HCT116 (cell line): Measurements from ENCODE around the gene ABCA9. TPM values are rescaled to one million over a fixed set of nuclear protein-coding genes. Genes with fewer than 3 reads are reported as not detected.

Experiments
- ATAC-seq: fragments of 200-7000 bp; cut with Tn5 transposase; 2 replicates; pipeline ENCODE4 v1.9.1; 2020; ENCODE audit warnings: mild to moderate bottlenecking, moderate library complexity
- BruUV-seq: library from RNA; stranded (reverse); fragments of 400-500 nt; replicated peaks from 2 replicates; lab custom pipeline; 2021; lab: Mats Ljungman, UMichigan
- CTCF ChIA-PET: fragments of 300-600 bp; sonication (Branson Sonifier 250); formaldehyde crosslinking; loops from one replicate; lab custom pipeline; 2021; ENCODE audit warnings: antibody characterized with exemption; lab: Charles Lee
- POLR2A ChIA-PET: fragments of 300-600, 350-600 bp; sonication (Branson Sonifier 250); formaldehyde crosslinking; loops from one replicate; lab custom pipeline; 2021; ENCODE audit warnings: antibody characterized with exemption; lab: Charles Lee
- RAD21 ChIA-PET, 2 experiments: fragments of 300-600 bp; sonication (Branson Sonifier 250); formaldehyde crosslinking; loops; one replicate each; lab custom pipeline; 2023; ENCODE audit warnings: low total read pairs in 2 of 2; ENCODE audit not compliant: uncharacterized antibody in 2 of 2, unreplicated experiment in 2 of 2, low non-redundant PET in 1 of 2; lab: Charles Lee
- DNase-seq: peaks from one replicate; pipeline ENCODE4 v3.0.0-alpha.2; 2010; ENCODE audit warnings: low read depth, low spot score
- H2AFZ ChIP-seq: fragments of 200-600 bp; shearing (Covaris generic), sonication (generic); 2 replicates; pipeline ENCODE4 v1.6.1; 2017; ENCODE audit warnings: low read depth, mixed run types, mixed read lengths, antibody characterized with exemption, low read length; ENCODE audit not compliant: poor library complexity, severe bottlenecking
- H3K27ac ChIP-seq: 2 replicates; pipeline ENCODE4 v1.5.1; 2012; ENCODE audit warnings: low read depth, low read length
- H3K27me3 ChIP-seq: fragments of 200-600 bp; sonication (generic); 2 replicates; pipeline ENCODE4 v1.6.1; 2016; ENCODE audit warnings: mixed run types, low read length, mixed read lengths; ENCODE audit not compliant: insufficient read depth
- H3K36me3 ChIP-seq, 2 experiments: fragments of 200-500 bp in 1 of 2; fragments of 200-600 bp in 1 of 2; sonication (Bioruptor generic) in 1 of 2; sonication (generic) in 1 of 2; 2 replicates each; pipeline versions ENCODE4 v1.5.1 to v1.6.1; 2014 to 2016; ENCODE audit warnings: low read length in 2 of 2, inconsistent platforms in 1 of 2, mixed read lengths in 1 of 2, mixed run types in 1 of 2; ENCODE audit not compliant: insufficient read depth in 2 of 2, control insufficient read depth in 1 of 2
- H3K4me1 ChIP-seq, 2 experiments: fragments of 200-600 bp in 1 of 2; sonication (generic) in 1 of 2; 2 replicates each; pipeline versions ENCODE4 v1.5.1 to v1.6.1; 2012 to 2017; ENCODE audit warnings: low read length in 2 of 2, inconsistent platforms in 1 of 2, mild to moderate bottlenecking in 1 of 2, mixed read lengths in 1 of 2, mixed run types in 1 of 2, moderate library complexity in 1 of 2; ENCODE audit not compliant: insufficient read depth in 2 of 2, control insufficient read depth in 1 of 2
- H3K4me2 ChIP-seq: fragments of 200-600 bp; sonication (generic); 2 replicates; pipeline ENCODE4 v1.6.1; 2017; ENCODE audit warnings: mixed run types, low read length, mixed read lengths
- H3K4me3 ChIP-seq, 2 experiments: fragments of 200-600 bp in 1 of 2; sonication (generic) in 1 of 2; replicated peaks in 1 of 2; 2 replicates each; pipeline ENCODE4 v1.5.1; 2011 to 2016; ENCODE audit warnings: low read length in 2 of 2, control low read depth in 1 of 2, low read depth in 1 of 2, mild to moderate bottlenecking in 1 of 2, mixed read lengths in 1 of 2, mixed run types in 1 of 2
- H3K79me2 ChIP-seq: fragments of 200-600 bp; sonication (generic); 2 replicates; pipeline ENCODE4 v1.6.1; 2017; ENCODE audit warnings: mild to moderate bottlenecking, mixed run types, low read length, moderate library complexity, mixed read lengths; ENCODE audit not compliant: insufficient read depth
- H3K9ac ChIP-seq: fragments of 200-600 bp; sonication (generic); 2 replicates; pipeline ENCODE4 v1.6.1; 2016; ENCODE audit warnings: low read length, mixed read lengths
- H3K9me2 ChIP-seq: fragments of 200-600 bp; sonication (generic), shearing (Covaris generic); 2 replicates; pipeline ENCODE4 v1.6.1; 2017; ENCODE audit warnings: mixed run types, mild to moderate bottlenecking, moderate library complexity; ENCODE audit not compliant: insufficient read depth
- H3K9me3 ChIP-seq, 2 experiments: fragments of 200-500 bp in 1 of 2; fragments of 200-600 bp in 1 of 2; sonication (Bioruptor generic) in 1 of 2; sonication (generic) in 1 of 2; 2 replicates each; pipeline ENCODE4 v1.6.1; 2014 to 2017; ENCODE audit warnings: low read length in 2 of 2, mixed read lengths in 2 of 2, inconsistent platforms in 1 of 2, low read depth in 1 of 2, mild to moderate bottlenecking in 1 of 2, mixed run types in 1 of 2, moderate library complexity in 1 of 2; ENCODE audit not compliant: control insufficient read depth in 1 of 2, insufficient read depth in 1 of 2
- H4K20me1 ChIP-seq: fragments of 200-600 bp; sonication (generic), shearing (Covaris generic); 2 replicates; pipeline ENCODE4 v1.6.1; 2017; ENCODE audit warnings: mixed run types, mild to moderate bottlenecking, moderate library complexity; ENCODE audit not compliant: insufficient read depth
- ATF3 ChIP-seq: IDR thresholded peaks from 2 replicates; pipeline ENCODE4 v1.6.1; 2012
- CBX3 ChIP-seq: IDR thresholded peaks from 2 replicates; pipeline ENCODE4 v1.6.1; 2012; ENCODE audit warnings: low read depth
- CTCF ChIP-seq, 3 experiments: fragments of 200-600 bp in 1 of 3; sonication (generic) in 1 of 3; IDR thresholded peaks in 2 of 3; conservative IDR thresholded peaks in 1 of 3; 2 replicates each; pipeline ENCODE4 v1.5.1; 2012 to 2017; ENCODE audit warnings: low read depth in 2 of 3, low read length in 2 of 3, antibody characterized with exemption in 1 of 3, borderline replicate concordance in 1 of 3, control low read depth in 1 of 3, mild to moderate bottlenecking in 1 of 3, mixed read lengths in 1 of 3, mixed run types in 1 of 3, moderate library complexity in 1 of 3; ENCODE audit not compliant: insufficient read depth in 1 of 3
- EGR1 ChIP-seq: IDR thresholded peaks from 2 replicates; pipeline ENCODE4 v1.6.1; 2012; ENCODE audit warnings: low read depth
- ELF1 ChIP-seq: IDR thresholded peaks from 2 replicates; pipeline ENCODE4 v1.6.1; 2012; ENCODE audit warnings: low read depth, borderline replicate concordance
- EZH2 ChIP-seq: fragments of 200-600 bp; sonication (generic); IDR thresholded peaks from 2 replicates; pipeline ENCODE4 v1.6.1; 2017; ENCODE audit warnings: antibody characterized with exemption, mixed run types
- EZH2phosphoT487 ChIP-seq: fragments of 200-600 bp; IDR thresholded peaks from 2 replicates; pipeline ENCODE4 v1.6.1; 2018; ENCODE audit warnings: antibody characterized with exemption, borderline replicate concordance
- JUND ChIP-seq: IDR thresholded peaks from 2 replicates; pipeline ENCODE4 v1.6.1; 2012
- POLR2A ChIP-seq: IDR thresholded peaks from 2 replicates; pipeline ENCODE4 v1.7.0; 2011; ENCODE audit warnings: borderline replicate concordance; ENCODE audit not compliant: insufficient read depth, insufficient read length; ENCODE audit errors: extremely low read depth
- SIN3A ChIP-seq: IDR thresholded peaks from 2 replicates; pipeline ENCODE4 v1.6.1; 2012; ENCODE audit warnings: low read depth
- SP1 ChIP-seq: IDR thresholded peaks from 2 replicates; pipeline ENCODE4 v1.6.1; 2012; ENCODE audit warnings: low read depth
- SRF ChIP-seq: IDR thresholded peaks from 2 replicates; pipeline ENCODE4 v1.6.1; 2012; ENCODE audit warnings: low read depth
- TCF7L2 ChIP-seq: IDR thresholded peaks from 2 replicates; pipeline ENCODE4 v1.7.0; 2011; ENCODE audit warnings: borderline replicate concordance, inconsistent platforms; ENCODE audit not compliant: insufficient read depth, insufficient read length; ENCODE audit errors: extremely low read depth
- ZFX ChIP-seq: fragments of 450-650 bp; IDR thresholded peaks from 2 replicates; pipeline ENCODE4 v1.6.1; 2017
- intact Hi-C: fragments of 100-400 bp; cut with micrococcal nuclease; formaldehyde crosslinking; loops from 2 replicates; pipeline ENCODE4 v1.10.0; 2022
- total RNA-seq: library from RNA; stranded (reverse); gene quantifications from one replicate; pipeline ENCODE4 v1.2.1, GENCODE V29; 2021; ENCODE audit not compliant: unreplicated experiment
- TF ChIP-seq, protein P1 (sequence below): IDR thresholded peaks from 2 replicates; pipeline ENCODE4 v1.6.1; 2012
- TF ChIP-seq, protein P2 (sequence below): IDR thresholded peaks from 2 replicates; pipeline ENCODE4 v1.6.1; 2011; ENCODE audit warnings: mild to moderate bottlenecking, low read length, moderate library complexity; ENCODE audit not compliant: insufficient replicate concordance; ENCODE audit errors: extremely low read depth

The ABCA9 gene
- total RNA-seq, 1 experiment from 2014 or later = not detected

GRCh38 chr17:69055334-69055733 is 5.4 kb downstream of the ABCA9 start:
- Histone ChIP-seq H3K79me2 (no peaks in the 10 kb centered on the region), H3K4me2 (no peak overlapping the region), H2AFZ (no peak overlapping the region), H3K9ac (no peak overlapping the region), H3K27ac (no peak overlapping the region), H3K9me2 (no peaks in the 10 kb centered on the region), H3K9me3 (no peaks in the 10 kb centered on the region), H3K4me1 (no peaks in the 10 kb centered on the region), H3K36me3 (no peaks in the 10 kb centered on the region), H3K4me3 (no peak overlapping the region), H4K20me1 (no peaks in the 10 kb centered on the region), H3K27me3 (no peaks in the 10 kb centered on the region)
- CTCF ChIA-PET = no interaction called here
- ATAC-seq = no peak
- RAD21 ChIA-PET = no interaction called here
- no peak for TF ChIP-seq TCF7L2
- no peak for TF ChIP-seq ATF3
- TF ChIP-seq ZFX = no peak
- no peak for TF ChIP-seq SP1
- no peak for TF ChIP-seq EGR1
- no peak for TF ChIP-seq CTCF (IDR thresholded peaks at IDR 0.05 in 2 of 3, conservative IDR thresholded peaks at IDR 0.05 in 1 of 3; ENCODE audit: borderline replicate concordance in 1 of 3, insufficient read depth in 1 of 3, low read depth in 2 of 3, low read length in 2 of 3)
- TF ChIP-seq EZH2phosphoT487 = no peak
- TF ChIP-seq, protein P1, sequence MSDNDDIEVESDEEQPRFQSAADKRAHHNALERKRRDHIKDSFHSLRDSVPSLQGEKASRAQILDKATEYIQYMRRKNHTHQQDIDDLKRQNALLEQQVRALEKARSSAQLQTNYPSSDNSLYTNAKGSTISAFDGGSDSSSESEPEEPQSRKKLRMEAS = no peak
- TF ChIP-seq, protein P2, sequence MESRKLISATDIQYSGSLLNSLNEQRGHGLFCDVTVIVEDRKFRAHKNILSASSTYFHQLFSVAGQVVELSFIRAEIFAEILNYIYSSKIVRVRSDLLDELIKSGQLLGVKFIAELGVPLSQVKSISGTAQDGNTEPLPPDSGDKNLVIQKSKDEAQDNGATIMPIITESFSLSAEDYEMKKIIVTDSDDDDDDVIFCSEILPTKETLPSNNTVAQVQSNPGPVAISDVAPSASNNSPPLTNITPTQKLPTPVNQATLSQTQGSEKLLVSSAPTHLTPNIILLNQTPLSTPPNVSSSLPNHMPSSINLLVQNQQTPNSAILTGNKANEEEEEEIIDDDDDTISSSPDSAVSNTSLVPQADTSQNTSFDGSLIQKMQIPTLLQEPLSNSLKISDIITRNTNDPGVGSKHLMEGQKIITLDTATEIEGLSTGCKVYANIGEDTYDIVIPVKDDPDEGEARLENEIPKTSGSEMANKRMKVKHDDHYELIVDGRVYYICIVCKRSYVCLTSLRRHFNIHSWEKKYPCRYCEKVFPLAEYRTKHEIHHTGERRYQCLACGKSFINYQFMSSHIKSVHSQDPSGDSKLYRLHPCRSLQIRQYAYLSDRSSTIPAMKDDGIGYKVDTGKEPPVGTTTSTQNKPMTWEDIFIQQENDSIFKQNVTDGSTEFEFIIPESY = no peak
- TF ChIP-seq SIN3A = no peak
- TF ChIP-seq EZH2 = no peak
- TF ChIP-seq CBX3 = no peak
- no peak for TF ChIP-seq SRF
- no peak for TF ChIP-seq ELF1
- TF ChIP-seq POLR2A = no peak
- no peak for TF ChIP-seq JUND
- BruUV-seq = no TSS peak
- no peak for DNase-seq
- intact Hi-C loops = no loop called here
- POLR2A ChIA-PET = no interaction called here
